Panc1 (cell line): ENCODE results near the gene EIF4G3.

Experiments used
- CTCF ChIP-seq: fragments of 450-650 bp; IDR thresholded peaks from 2 replicates; pipeline ENCODE4 v1.5.1; 2017; ENCODE audit warnings: mild to moderate bottlenecking
- POLR2AphosphoS5 ChIP-seq: IDR thresholded peaks from 2 replicates; pipeline ENCODE4 v1.6.1; 2012; ENCODE audit warnings: mild to moderate bottlenecking, low read depth, low read length, moderate library complexity
- REST ChIP-seq, 2 experiments: IDR thresholded peaks; 2 replicates each; pipeline ENCODE4 v1.6.1; 2011 to 2012; ENCODE audit warnings: low read depth in 2 of 2, control low read depth in 1 of 2, low read length in 1 of 2, mild to moderate bottlenecking in 1 of 2, moderate library complexity in 1 of 2; ENCODE audit not compliant: insufficient read depth in 1 of 2
- SIN3A ChIP-seq: IDR thresholded peaks from 2 replicates; pipeline ENCODE4 v1.6.1; 2012; ENCODE audit warnings: low read depth, mild to moderate bottlenecking, low read length, moderate library complexity, borderline replicate concordance; ENCODE audit not compliant: insufficient read depth
- TCF7L2 ChIP-seq: IDR thresholded peaks from 2 replicates; pipeline ENCODE4 v1.6.1; 2011; ENCODE audit warnings: mild to moderate bottlenecking, low read depth, low read length, inconsistent platforms

- TF ChIP-seq POLR2AphosphoS5: no peak
- no peak for TF ChIP-seq CTCF
- TF ChIP-seq TCF7L2: no peak
- TF ChIP-seq SIN3A: no peak
- TF ChIP-seq REST (IDR thresholded peaks at IDR 0.05; ENCODE audit: insufficient read depth in 1 of 2, low read depth in 2 of 2, low read length in 1 of 2): no peak
Observed at GRCh38 chr1:20935717-20936116, 241.0 kb downstream of the EIF4G3 start.
